Measurements from ENCODE around the gene TRIM14. TPM values are rescaled to one million over a fixed set of nuclear protein-coding genes. Genes with fewer than 3 reads are reported as not detected.

The TRIM14 gene
- total and polyA plus RNA-seq, 2 of the 4 experiments (the other 2 are of a cell fraction): 3.0 to 8.5 TPM

- peak overlapping the region; percentile 63; the same call in 1 of the 2 replicates for H2AK5ac ChIP-seq (ENCODE audit: low read depth, low read length)
- BruUV-seq (replicated peaks): no TSS peak
- no peak overlapping the region; the same call in 1 of the 2 replicates for H4K5ac ChIP-seq (ENCODE audit: low read depth, low read length)
- intact Hi-C loops (cut with micrococcal nuclease): loop anchor here (1.0 to 5.0 kb wide), 5 partner anchors 118 to 633 kb away; partner anchors contain the start of genes CORO2A and GABBR2
- dilution Hi-C loops (cut with HindIII; ENCODE audit: low sequenced_read_pairs, unreplicated experiment): no loop called here
- H3K27ac ChIP-seq (ENCODE audit: insufficient read depth, low read length): 0 out of 2 replicates have a peak overlapping the region, but pooled peaks have one; percentile 0
- no peak overlapping the region for H3K56ac ChIP-seq (ENCODE audit: extremely low read depth, insufficient read depth, low read length)
- DNase-seq: peak; percentile 59
- peak overlapping the region in 1 of 2 experiments; percentile 83; a peak in 2 of 4 replicates for H4K8ac ChIP-seq (ENCODE audit: low read depth in 2 of 2, low read length in 2 of 2)
- H3K79me1 ChIP-seq (ENCODE audit: low read depth in 1 of 2, low read length in 2 of 2): peaks cover 16 to 70% of the 10 kb centered on the region in 2 experiments
- H3K27me3 ChIP-seq (ENCODE audit: control insufficient read depth, insufficient read depth, low read length): no peaks in the 10 kb centered on the region
- peak overlapping the region; percentile 35; the same call in 1 of the 2 replicates for H2BK120ac ChIP-seq (ENCODE audit: low read depth, low read length)
- H2BK20ac ChIP-seq (ENCODE audit: low read depth, low read length): no peak overlapping the region
- no peak overlapping the region; the same call in 2 of the 3 replicates for H2BK15ac ChIP-seq (ENCODE audit: low read depth, low read length)
- H3K36me3 ChIP-seq (ENCODE audit: control insufficient read depth, insufficient read depth, low read length): peaks cover 19% of the 10 kb centered on the region
- CTCF ChIA-PET: interaction anchor here (0.7 to 1.0 kb wide), 4 partner anchors 15 to 39 kb away, joined by 3 to 5 read pairs (median 3); no protein-coding TSS in a partner anchor
- H3K4me2 ChIP-seq (ENCODE audit: low read depth, low read length): no peak overlapping the region
- H2BK5ac ChIP-seq (ENCODE audit: low read depth, low read length, poor library complexity, severe bottlenecking): no peak overlapping the region
- H4K91ac ChIP-seq (ENCODE audit: insufficient read depth, low read depth, low read length): no peak overlapping the region
- 33% methylated on average over 3 of the region's 13 CpGs; no CpG with 5 or more reads in 1 of the 2 experiments for WGBS, 2 experiments (ENCODE audit: extremely low coverage in 2 of 2, insufficient read length in 1 of 2)
- no peaks in the 10 kb centered on the region for H3K9me3 ChIP-seq (ENCODE audit: control insufficient read depth, insufficient read depth, low read length)
- peak overlapping the region; percentile 89 for H2AK9ac ChIP-seq (replicated peaks; ENCODE audit: low read depth, low read length, poor library complexity)
- H3K4me1 ChIP-seq (ENCODE audit: control insufficient read depth, insufficient read depth, low read length): peaks cover 5% of the 10 kb centered on the region
- POLR2A ChIA-PET (ENCODE audit: unreplicated experiment): interaction anchor here (0.7 kb wide), 1 partner anchor 18 kb away, joined by 3 read pairs; no protein-coding TSS in a partner anchor
- H2AFZ ChIP-seq (replicated peaks; ENCODE audit: low read length, poor library complexity): peak overlapping the region; percentile 73
- H4K20me1 ChIP-seq (ENCODE audit: insufficient read depth, low read length): peaks cover 27% of the 10 kb centered on the region
- H3K9ac ChIP-seq (ENCODE audit: low read depth, low read length): peak overlapping the region; percentile 15; the same call in 1 of the 2 replicates
- TF ChIP-seq SMC3 (IDR thresholded peaks at IDR 0.05; ENCODE audit: low read depth, low read length) (peak; percentile 75), FOS (IDR thresholded peaks at IDR 0.05; ENCODE audit: low read depth, low read length) (no peak), CHD1 (IDR thresholded peaks at IDR 0.05; ENCODE audit: low read depth, low read length) (no peak), CTCF (conservative IDR thresholded peaks at IDR 0.05; ENCODE audit: low read depth, low read length) (peak; percentile 94), RAD21 (IDR thresholded peaks at IDR 0.05; ENCODE audit: low read length) (peak; percentile 85)
- peak overlapping the region; percentile 39; the same call in 1 of the 2 replicates for H3K23ac ChIP-seq (ENCODE audit: low read depth, low read length)
- peaks cover 2% of the 10 kb centered on the region; the same call in 1 of the 2 replicates for H3K9me1 ChIP-seq (ENCODE audit: insufficient read depth, low read length)
- no peak overlapping the region for H3K14ac ChIP-seq (replicated peaks; ENCODE audit: low read depth, low read length)
- H3K4me3 ChIP-seq (ENCODE audit: insufficient read depth, low read depth, low read length): no peak overlapping the region
- H3K4ac ChIP-seq (ENCODE audit: low read depth, low read length): peak overlapping the region; percentile 59; the same call in 1 of the 2 replicates
- no peak overlapping the region for H3K18ac ChIP-seq (ENCODE audit: low read depth, low read length)
- in situ Hi-C loops (cut with MboI; ENCODE audit: low sequenced_read_pairs): loop anchor here (5.0 kb wide), 1 partner anchor 188 kb away; no protein-coding TSS in a partner anchor
- peak; percentile 91 for ATAC-seq (ENCODE audit: low read depth)
Observed at GRCh38 chr9:98074115-98074990, 44.7 kb downstream of the TRIM14 start.

Measured in IMR-90 (cell line).